CD14-positive monocyte (primary cell): Measurements from ENCODE around the gene FGGY. TPM values are rescaled to one million over a fixed set of nuclear protein-coding genes. Genes with fewer than 3 reads are reported as not detected.

ENCODE experiments used
- DNase-seq, 3 donors: peaks; one replicate each; pipeline ENCODE4 v3.0.0-alpha.2; 2011 to 2022
- H2AFZ ChIP-seq: 2 replicates; pipeline ENCODE4 v1.6.0; 2012; ENCODE audit warnings: mild to moderate bottlenecking, low read depth, low read length, inconsistent platforms; ENCODE audit not compliant: insufficient read depth, poor library complexity, severe bottlenecking
- H3K27ac ChIP-seq, 2 donors: 1 replicate in 1 of 2; 2 replicates in 1 of 2; pipeline ENCODE4 v1.5.1; 2012 to 2013; ENCODE audit warnings: low read length in 2 of 2, control low read depth in 1 of 2, inconsistent platforms in 1 of 2, low read depth in 1 of 2, mild to moderate bottlenecking in 1 of 2
- H3K27me3 ChIP-seq, 2 donors: one replicate each; pipeline versions ENCODE4 v1.6.0 to v1.6.1; 2011 to 2013; ENCODE audit warnings: low read length in 2 of 2; ENCODE audit not compliant: control insufficient read depth in 2 of 2, insufficient read depth in 2 of 2
- H3K36me3 ChIP-seq, 2 donors: replicated peaks in 1 of 2; 1 replicate in 1 of 2; 2 replicates in 1 of 2; pipeline versions ENCODE4 v1.5.1 to v1.6.1; 2012 to 2013; ENCODE audit warnings: low read length in 2 of 2, control low read depth in 1 of 2, inconsistent platforms in 1 of 2, mild to moderate bottlenecking in 1 of 2; ENCODE audit not compliant: insufficient read depth in 2 of 2, control insufficient read depth in 1 of 2
- H3K4me1 ChIP-seq, 2 donors: 1 replicate in 1 of 2; 2 replicates in 1 of 2; pipeline versions ENCODE4 v1.5.1 to v1.6.1; 2012 to 2013; ENCODE audit warnings: low read length in 2 of 2, control low read depth in 1 of 2, inconsistent platforms in 1 of 2, mild to moderate bottlenecking in 1 of 2, moderate library complexity in 1 of 2; ENCODE audit not compliant: insufficient read depth in 2 of 2, control insufficient read depth in 1 of 2
- H3K4me2 ChIP-seq: replicated peaks from 2 replicates; pipeline ENCODE3; 2012; ENCODE audit warnings: low read length, moderate library complexity, mild to moderate bottlenecking; ENCODE audit not compliant: poor library complexity, severe bottlenecking; ENCODE audit errors: extremely low read depth
- H3K4me3 ChIP-seq, 3 experiments: fragments of 200-600 bp in 1 of 3; sonication (generic) in 1 of 3; replicated peaks in 1 of 3; 1 replicate in 2 of 3; 2 replicates in 1 of 3; pipeline ENCODE4 v1.5.1; 2011 to 2013; ENCODE audit warnings: low read length in 3 of 3, mild to moderate bottlenecking in 3 of 3, control low read depth in 2 of 3, low read depth in 2 of 3, inconsistent platforms in 1 of 3, moderate library complexity in 1 of 3
- H3K79me2 ChIP-seq: 2 replicates; pipeline ENCODE4 v1.6.0; 2012; ENCODE audit warnings: mild to moderate bottlenecking, control low read depth, inconsistent platforms, low read length, moderate library complexity; ENCODE audit not compliant: insufficient read depth
- H3K9ac ChIP-seq: 2 replicates; pipeline ENCODE4 v1.6.0; 2017; ENCODE audit warnings: low read length, mild to moderate bottlenecking; ENCODE audit not compliant: insufficient read depth, poor library complexity, severe bottlenecking
- H3K9me3 ChIP-seq, 2 donors: replicated peaks in 1 of 2; 1 replicate in 1 of 2; 2 replicates in 1 of 2; pipeline versions ENCODE4 v1.5.1 to v1.6.1; 2012 to 2013; ENCODE audit warnings: low read length in 2 of 2, control low read depth in 1 of 2; ENCODE audit not compliant: control insufficient read depth in 1 of 2, insufficient read depth in 1 of 2
- H4K20me1 ChIP-seq: 2 replicates; pipeline ENCODE4 v1.6.0; 2012; ENCODE audit warnings: mild to moderate bottlenecking, low read length, control low read depth, moderate library complexity; ENCODE audit not compliant: insufficient read depth
- H3K27ac Mint-ChIP-seq, 7 donors: one replicate each; pipeline ENCODE4 v1.8.0; 2020; ENCODE audit warnings: mild to moderate bottlenecking in 7 of 7, mixed read lengths in 7 of 7, moderate library complexity in 6 of 7, inconsistent platforms in 2 of 7
- H3K27me3 Mint-ChIP-seq, 3 donors: one replicate each; pipeline ENCODE4 v1.8.0; 2021 to 2022; ENCODE audit warnings: low read depth in 3 of 3, mild to moderate bottlenecking in 3 of 3, mixed read lengths in 3 of 3, moderate library complexity in 3 of 3, inconsistent platforms in 1 of 3
- H3K36me3 Mint-ChIP-seq, 2 donors: one replicate each; pipeline ENCODE4 v1.8.0; 2020; ENCODE audit warnings: mixed read lengths in 2 of 2, inconsistent platforms in 1 of 2, mild to moderate bottlenecking in 1 of 2
- H3K4me1 Mint-ChIP-seq: one replicate; pipeline ENCODE4 v1.8.0; 2020; ENCODE audit warnings: mild to moderate bottlenecking, mixed read lengths
- H3K4me3 Mint-ChIP-seq, 2 donors: one replicate each; pipeline ENCODE4 v1.8.0; 2020; ENCODE audit warnings: mild to moderate bottlenecking in 2 of 2, mixed read lengths in 2 of 2, moderate library complexity in 1 of 2
- H3K9me3 Mint-ChIP-seq, 7 donors: one replicate each; pipeline ENCODE4 v1.8.0; 2020 to 2022; ENCODE audit warnings: mixed read lengths in 7 of 7, mild to moderate bottlenecking in 6 of 7, moderate library complexity in 6 of 7, inconsistent platforms in 2 of 7
- WGBS: methylation state at CpG from one replicate; pipeline ENCODE4 v1.1.5; 2013; ENCODE audit warnings: missing lambda C conversion rate; ENCODE audit not compliant: insufficient coverage; 5-methylcytosine and 5-hydroxymethylcytosine counted together
- intact Hi-C, 2 donors: fragments of 100-400 bp; cut with micrococcal nuclease; formaldehyde crosslinking; loops; one replicate each; pipeline versions ENCODE4 v1.15.0 to v1.15.1; 2023
- polyA plus RNA-seq, 3 donors: library from polyadenylated mRNA; depleted of rRNA in 1 of 3; unstranded in 2 of 3; stranded (reverse) in 1 of 3; fragments of 300-500 nt in 2 of 3; fragments of >200 nt in 1 of 3; fragmentation: Illumina TruSeq in 2 of 3; gene quantifications; 1 replicate in 2 of 3; 2 replicates in 1 of 3; pipeline ENCODE4 v1.2.3, GENCODE V29; 2012 to 2021
- TF ChIP-seq, protein P1 (sequence below): fragments of 200-600 bp; IDR thresholded peaks from one replicate; pipeline ENCODE4 v1.8.0; 2022; ENCODE audit warnings: antibody characterized with exemption, mild to moderate bottlenecking

Gene FGGY
- polyA plus RNA-seq, 3 donors = 2.3 to 4.3 (median 2.9) TPM

DNA sequence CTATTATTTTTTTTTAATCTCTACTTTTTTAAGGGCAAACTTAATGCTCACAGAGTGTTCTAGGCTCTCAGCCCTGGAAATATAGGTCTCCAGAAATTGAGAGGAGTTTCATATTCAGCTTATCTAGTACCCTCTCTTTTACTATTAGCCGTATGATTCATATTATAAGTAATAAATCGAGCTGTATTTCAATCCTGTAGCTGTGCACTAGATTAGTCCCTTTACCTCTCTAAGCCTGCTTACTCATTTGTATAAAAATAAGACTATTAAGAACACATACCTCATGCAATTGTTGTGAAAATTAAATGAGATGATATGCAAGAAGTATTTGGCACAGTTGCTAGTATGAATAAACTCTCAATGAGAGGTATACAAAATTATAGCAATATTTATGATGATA, 389.7 kb downstream of the FGGY start:
- no peak overlapping the region for H3K9ac ChIP-seq
- H3K27me3 ChIP-seq = no peaks in the 10 kb centered on the region
- Mint-ChIP-seq H3K9me3 (no peaks in the 10 kb centered on the region), H3K36me3 (peaks cover 1 to 2% of the 10 kb centered on the region in 2 donors), H3K27ac (no peak overlapping the region), H3K4me1 (peaks cover 24% of the 10 kb centered on the region), H3K27me3 (no peaks in the 10 kb centered on the region), H3K4me3 (no peak overlapping the region)
- H3K27ac ChIP-seq = no peak overlapping the region
- TF ChIP-seq, protein P1, sequence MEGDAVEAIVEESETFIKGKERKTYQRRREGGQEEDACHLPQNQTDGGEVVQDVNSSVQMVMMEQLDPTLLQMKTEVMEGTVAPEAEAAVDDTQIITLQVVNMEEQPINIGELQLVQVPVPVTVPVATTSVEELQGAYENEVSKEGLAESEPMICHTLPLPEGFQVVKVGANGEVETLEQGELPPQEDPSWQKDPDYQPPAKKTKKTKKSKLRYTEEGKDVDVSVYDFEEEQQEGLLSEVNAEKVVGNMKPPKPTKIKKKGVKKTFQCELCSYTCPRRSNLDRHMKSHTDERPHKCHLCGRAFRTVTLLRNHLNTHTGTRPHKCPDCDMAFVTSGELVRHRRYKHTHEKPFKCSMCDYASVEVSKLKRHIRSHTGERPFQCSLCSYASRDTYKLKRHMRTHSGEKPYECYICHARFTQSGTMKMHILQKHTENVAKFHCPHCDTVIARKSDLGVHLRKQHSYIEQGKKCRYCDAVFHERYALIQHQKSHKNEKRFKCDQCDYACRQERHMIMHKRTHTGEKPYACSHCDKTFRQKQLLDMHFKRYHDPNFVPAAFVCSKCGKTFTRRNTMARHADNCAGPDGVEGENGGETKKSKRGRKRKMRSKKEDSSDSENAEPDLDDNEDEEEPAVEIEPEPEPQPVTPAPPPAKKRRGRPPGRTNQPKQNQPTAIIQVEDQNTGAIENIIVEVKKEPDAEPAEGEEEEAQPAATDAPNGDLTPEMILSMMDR = no peak
- intact Hi-C loops = no loop called here
- no peaks in the 10 kb centered on the region for H3K9me3 ChIP-seq
- DNase-seq = no peak
- H3K4me1 ChIP-seq = peaks cover 22 to 29% of the 10 kb centered on the region in 2 donors
- no CpG with 5 or more reads among the region's 2 CpGs for WGBS
- no peak overlapping the region for H3K4me2 ChIP-seq
- H2AFZ ChIP-seq = no peak overlapping the region
- H3K4me3 ChIP-seq = no peak overlapping the region
- no peaks in the 10 kb centered on the region for H3K36me3 ChIP-seq
- no peaks in the 10 kb centered on the region for H3K79me2 ChIP-seq
- no peaks in the 10 kb centered on the region for H4K20me1 ChIP-seq

DNA sequence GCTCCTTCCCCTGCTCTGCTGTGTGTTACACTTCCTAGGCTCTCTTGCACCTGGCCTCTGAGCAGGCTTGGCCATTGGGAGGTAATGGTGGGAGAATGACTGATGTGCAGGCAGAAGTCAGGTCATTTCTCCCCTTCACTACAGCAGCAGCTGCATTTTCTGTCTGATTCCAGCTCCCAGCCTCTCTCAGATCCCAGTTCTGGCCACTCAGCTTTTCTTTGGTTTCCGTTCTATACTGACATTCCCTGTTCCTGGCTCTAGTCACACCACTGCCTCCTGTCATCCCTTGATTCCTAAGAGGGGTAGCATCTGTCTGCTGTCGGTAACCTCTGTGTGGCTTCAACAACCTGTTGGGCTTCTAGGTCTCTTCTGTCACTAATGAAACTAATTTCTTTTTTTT, 390.2 kb downstream of the FGGY start:
- Histone ChIP-seq H2AFZ (no peak overlapping the region), H3K79me2 (no peaks in the 10 kb centered on the region), H3K9me3 (no peaks in the 10 kb centered on the region), H3K9ac (no peak overlapping the region), H3K36me3 (no peaks in the 10 kb centered on the region), H3K27me3 (no peaks in the 10 kb centered on the region), H3K4me1 (peaks cover 22 to 33% of the 10 kb centered on the region in 2 donors), H3K27ac (no peak overlapping the region), H4K20me1 (no peaks in the 10 kb centered on the region), H3K4me3 (no peak overlapping the region), H3K4me2 (no peak overlapping the region)
- Mint-ChIP-seq H3K27me3 (no peaks in the 10 kb centered on the region), H3K27ac (peak overlapping the region in 2 of 7 donors; percentile 55 to 63), H3K4me3 (no peak overlapping the region), H3K36me3 (peaks cover 2% of the 10 kb centered on the region in 2 donors), H3K9me3 (no peaks in the 10 kb centered on the region), H3K4me1 (peaks cover 26% of the 10 kb centered on the region)
- DNase-seq = no peak
- TF ChIP-seq, protein P1 = no peak
- intact Hi-C loops = no loop called here
- WGBS = 95% methylated on average over 2 of the region's 2 CpGs
